Inflammatory macrophage treated with lipopolysaccharide for 1 hour (primary cell): ENCODE measurements around the gene MMRN1.
A peak's percentile ranks its signal among the peaks of the same experiment; 100 is the strongest.

Experiments used
- DNase-seq, 2 donors: peaks; one replicate each; pipeline ENCODE4 v3.0.0-alpha.2; 2020 to 2022

Gene MMRN1, protein sequence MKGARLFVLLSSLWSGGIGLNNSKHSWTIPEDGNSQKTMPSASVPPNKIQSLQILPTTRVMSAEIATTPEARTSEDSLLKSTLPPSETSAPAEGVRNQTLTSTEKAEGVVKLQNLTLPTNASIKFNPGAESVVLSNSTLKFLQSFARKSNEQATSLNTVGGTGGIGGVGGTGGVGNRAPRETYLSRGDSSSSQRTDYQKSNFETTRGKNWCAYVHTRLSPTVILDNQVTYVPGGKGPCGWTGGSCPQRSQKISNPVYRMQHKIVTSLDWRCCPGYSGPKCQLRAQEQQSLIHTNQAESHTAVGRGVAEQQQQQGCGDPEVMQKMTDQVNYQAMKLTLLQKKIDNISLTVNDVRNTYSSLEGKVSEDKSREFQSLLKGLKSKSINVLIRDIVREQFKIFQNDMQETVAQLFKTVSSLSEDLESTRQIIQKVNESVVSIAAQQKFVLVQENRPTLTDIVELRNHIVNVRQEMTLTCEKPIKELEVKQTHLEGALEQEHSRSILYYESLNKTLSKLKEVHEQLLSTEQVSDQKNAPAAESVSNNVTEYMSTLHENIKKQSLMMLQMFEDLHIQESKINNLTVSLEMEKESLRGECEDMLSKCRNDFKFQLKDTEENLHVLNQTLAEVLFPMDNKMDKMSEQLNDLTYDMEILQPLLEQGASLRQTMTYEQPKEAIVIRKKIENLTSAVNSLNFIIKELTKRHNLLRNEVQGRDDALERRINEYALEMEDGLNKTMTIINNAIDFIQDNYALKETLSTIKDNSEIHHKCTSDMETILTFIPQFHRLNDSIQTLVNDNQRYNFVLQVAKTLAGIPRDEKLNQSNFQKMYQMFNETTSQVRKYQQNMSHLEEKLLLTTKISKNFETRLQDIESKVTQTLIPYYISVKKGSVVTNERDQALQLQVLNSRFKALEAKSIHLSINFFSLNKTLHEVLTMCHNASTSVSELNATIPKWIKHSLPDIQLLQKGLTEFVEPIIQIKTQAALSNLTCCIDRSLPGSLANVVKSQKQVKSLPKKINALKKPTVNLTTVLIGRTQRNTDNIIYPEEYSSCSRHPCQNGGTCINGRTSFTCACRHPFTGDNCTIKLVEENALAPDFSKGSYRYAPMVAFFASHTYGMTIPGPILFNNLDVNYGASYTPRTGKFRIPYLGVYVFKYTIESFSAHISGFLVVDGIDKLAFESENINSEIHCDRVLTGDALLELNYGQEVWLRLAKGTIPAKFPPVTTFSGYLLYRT

GRCh38 chr4:89894649-89895550, at the start of gene MMRN1:
MMRN1 (plus strand) TSS chr4:89894854; CDS start chr4:89894972, 118 bp downstream.
- DNase-seq = peak in 1 of 2 donors; percentile 68

GRCh38 chr4:89847571-89848325, 46.9 kb upstream of the MMRN1 start:
- no peak for DNase-seq

GRCh38 chr4:89855236-89855635, 39.4 kb upstream of the MMRN1 start:
- DNase-seq = peak in 1 of 2 donors; percentile 9

GRCh38 chr4:89860971-89861370, 33.7 kb upstream of the MMRN1 start:
- no peak for DNase-seq

DNA sequence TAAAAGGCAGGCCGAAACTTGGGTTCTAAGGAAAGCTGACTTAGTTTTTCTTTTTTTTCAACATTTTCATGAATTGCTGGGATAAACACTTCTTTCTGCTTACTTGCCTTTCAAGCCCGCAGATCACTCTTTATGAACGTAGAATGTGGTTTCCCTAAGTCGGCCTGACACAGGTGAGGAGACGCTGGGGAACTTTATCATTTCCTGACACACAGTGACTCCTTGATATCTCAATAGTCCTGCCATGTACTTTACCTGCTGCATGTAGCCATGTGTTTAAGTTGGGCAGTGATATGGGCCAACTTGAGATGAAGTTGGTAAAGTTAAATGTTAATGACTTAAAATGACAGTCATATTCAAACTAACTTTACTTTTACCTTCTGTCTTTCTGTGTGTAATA, 31.1 kb upstream of the MMRN1 start:
- DNase-seq = no peak

GRCh38 chr4:89868276-89868675, 26.4 kb upstream of the MMRN1 start:
- no peak for DNase-seq

GRCh38 chr4:89868999-89869589, 25.6 kb upstream of the MMRN1 start:
- DNase-seq = peak in 1 of 2 donors; percentile 29

- no peak for DNase-seq
Observed at GRCh38 chr4:89871211-89871610, 23.4 kb upstream of the MMRN1 start.

- DNase-seq = no peak
Observed at GRCh38 chr4:89876548-89876947, 18.1 kb upstream of the MMRN1 start.

DNA sequence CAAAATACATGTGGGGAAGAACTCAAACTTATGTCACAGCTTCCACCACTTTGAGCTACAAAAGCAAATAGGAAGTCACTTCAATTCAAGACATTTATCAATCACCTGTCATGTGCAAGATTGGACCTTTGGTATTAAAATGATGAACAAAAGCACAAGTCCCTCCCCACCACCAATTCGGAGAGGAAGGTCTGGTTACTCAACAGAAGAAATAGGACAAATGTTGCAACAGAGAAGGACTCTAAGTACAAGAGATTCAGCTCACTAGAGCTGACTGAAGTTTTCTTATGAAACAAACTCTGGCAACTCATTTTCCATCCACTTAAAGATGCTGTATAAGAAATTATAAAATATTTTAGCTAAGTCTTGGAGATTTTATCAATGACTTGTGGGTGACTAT, 16.0 kb upstream of the MMRN1 start:
- DNase-seq = no peak

DNA sequence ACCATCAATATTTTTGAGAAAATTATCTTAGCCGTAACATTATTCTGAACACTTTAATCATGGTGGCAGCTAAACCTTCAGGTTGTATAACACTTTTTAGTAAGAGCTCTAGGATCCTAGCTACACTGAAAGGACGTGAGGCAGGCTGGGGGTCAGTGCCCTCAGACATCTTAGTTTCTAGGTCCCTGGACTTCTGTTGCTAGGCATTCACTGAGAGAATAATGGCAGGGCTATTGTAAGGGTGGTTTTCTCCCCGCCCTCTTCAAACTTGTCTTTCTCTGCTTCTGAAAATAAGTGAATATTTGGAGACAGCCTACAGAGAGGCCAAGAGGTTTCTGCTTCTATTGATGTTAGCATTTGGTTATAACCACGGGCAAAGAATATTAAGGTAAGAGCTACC, 15.4 kb upstream of the MMRN1 start:
- DNase-seq = no peak

DNA sequence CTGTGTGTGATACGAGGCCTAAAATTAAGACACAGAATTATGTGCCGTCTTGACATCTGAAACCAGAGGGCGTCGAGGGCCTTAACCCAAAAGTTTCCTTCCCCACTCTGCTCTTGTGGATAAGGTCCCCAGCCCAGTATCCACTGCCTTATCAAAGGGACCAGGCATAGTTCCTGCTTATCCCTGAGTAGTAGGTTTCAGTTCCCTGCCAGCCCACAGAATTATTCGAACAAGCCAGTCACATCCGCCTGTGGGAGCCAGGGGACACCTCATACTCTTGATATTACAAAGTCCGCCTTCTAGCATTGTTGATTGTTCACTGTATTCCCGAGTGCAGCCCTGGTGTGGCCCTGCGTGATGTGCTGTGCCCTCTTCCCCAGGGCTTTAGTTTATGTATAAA, 5.4 kb upstream of the MMRN1 start:
- peak; percentile 51 to 66 for DNase-seq

DNA sequence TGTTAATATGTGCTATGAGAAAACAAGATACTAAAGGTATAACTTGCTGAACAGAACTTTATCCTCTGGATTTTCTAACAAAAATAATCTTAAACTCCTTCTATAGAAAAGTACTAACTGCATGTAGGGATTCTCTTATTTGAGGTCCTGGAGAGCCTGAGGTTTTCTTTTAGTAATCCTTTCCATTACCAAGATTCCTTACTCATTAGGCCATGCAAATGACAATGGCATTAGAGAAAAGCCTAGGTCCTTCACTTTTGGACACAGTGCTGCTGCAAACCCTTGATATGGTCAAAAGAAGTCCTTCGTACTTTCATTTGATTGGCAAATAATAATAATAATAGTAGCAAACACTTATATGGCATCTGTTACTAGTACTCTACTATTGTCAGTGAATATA, 3.2 kb downstream of the MMRN1 start:
- no peak for DNase-seq

DNA sequence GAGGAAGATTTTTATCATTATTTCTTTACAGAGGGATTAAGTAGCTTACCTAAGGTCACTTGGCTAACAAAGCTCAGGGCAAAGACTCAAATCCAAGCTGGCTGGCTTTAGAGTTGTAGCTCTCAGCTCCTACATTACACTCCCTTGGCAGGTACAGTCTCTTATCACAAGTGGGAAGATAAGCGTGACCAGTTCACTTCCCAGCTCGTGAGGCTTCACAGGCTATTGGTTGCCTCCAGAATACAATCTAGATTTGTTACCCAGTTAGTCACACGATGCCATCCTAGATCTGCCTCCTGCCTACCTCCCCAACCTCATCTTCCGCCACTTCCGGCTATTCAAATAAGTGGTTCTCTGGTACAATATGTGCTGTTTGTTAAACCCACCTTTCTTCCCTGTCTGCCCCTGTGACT, 3.7 kb downstream of the MMRN1 start:
- DNase-seq = no peak

GRCh38 chr4:89899152-89899551, 4.5 kb downstream of the MMRN1 start:
- no peak for DNase-seq

DNA sequence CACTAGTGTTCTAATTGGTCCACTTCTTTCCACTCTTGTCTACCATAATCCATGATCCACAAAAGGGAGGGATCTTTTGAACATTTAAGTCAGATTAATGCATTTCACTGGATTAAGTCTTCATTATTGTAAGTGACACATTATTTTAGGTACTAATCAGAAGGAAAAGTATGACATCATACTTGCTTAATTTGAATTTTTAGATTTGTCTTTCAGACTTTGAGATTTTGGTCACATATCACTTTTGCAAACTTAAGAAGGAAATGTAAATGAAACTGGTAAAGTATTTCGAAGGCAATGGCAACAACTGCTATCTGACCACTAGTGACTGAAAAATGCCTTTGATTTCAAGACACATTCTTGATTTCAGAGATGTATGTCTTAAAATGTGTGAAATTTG, 5.2 kb downstream of the MMRN1 start:
- no peak for DNase-seq

DNA sequence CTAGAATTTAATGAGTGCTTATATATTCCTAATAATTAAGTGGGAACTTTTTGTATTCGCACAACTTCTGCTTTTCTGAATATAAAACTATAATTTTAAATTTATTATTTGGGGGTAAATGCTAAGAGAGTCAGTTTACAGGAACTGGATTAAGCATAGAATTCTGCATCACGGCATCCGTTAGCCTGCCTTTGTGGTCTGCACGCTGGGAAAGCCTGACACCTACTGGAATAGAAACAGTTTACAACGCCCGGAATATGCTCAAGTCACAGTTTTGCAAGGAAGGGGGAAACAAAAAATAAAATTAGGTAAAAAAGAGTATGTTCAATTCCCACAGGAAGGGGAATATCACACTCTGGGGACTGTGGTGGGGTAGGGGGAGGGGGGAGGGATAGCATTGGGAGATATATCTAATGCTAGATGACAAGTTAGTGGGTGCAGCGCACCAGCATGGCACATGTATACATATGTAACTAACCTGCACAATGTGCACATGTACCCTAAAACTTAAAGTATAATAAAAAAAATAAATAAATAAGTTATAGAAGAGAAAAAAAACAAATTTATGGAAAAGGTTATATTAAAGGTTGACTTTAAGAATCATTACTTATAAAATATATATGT, 7.3 kb downstream of the MMRN1 start:
- DNase-seq = peak; percentile 20 to 74

DNA sequence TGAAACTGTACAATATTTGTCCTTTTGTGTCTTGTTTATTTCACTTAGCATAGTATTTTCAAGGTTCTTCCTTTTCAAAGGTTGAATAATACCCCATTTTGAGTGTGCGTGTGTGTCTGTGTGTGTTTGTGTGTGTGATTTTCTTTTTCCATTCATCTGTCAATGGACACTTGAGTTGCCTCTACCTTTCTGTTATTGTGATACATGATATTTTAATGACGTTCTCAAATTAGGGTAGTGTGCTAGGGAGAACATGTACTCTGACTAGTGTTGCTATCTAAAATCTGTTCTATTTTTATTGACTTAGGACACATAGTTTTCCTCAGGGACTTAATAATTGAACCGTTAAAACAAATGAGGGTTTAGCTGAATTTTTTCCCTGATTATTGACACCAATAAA, 9.9 kb downstream of the MMRN1 start:
- no peak for DNase-seq

- no peak for DNase-seq
Observed at GRCh38 chr4:89906316-89906715, 11.7 kb downstream of the MMRN1 start.

GRCh38 chr4:89906777-89907521, 12.3 kb downstream of the MMRN1 start:
- DNase-seq = no peak
